K562 (cell line): Measurements from ENCODE around the gene PLCL2. TPM values are rescaled to one million over a fixed set of nuclear protein-coding genes. Genes with fewer than 3 reads are reported as not detected.

Experiments used
- ATAC-seq: fragments of 200-7000 bp; cut with Tn5 transposase; 3 replicates; pipeline ENCODE4 v1.9.1; 2020; ENCODE audit warnings: moderate library complexity
- BruUV-seq: library from RNA; stranded (reverse); fragments of 400-500 nt; replicated peaks from 2 replicates; lab custom pipeline; 2021; lab: Mats Ljungman, UMichigan
- CTCF ChIA-PET: fragments of 300-600 bp; formaldehyde crosslinking; extraction: SDS; loops from one replicate; lab custom pipeline; 2021; ENCODE audit warnings: low intra/inter-chr PET ratio; lab: Yijun Ruan, JAX
- POLR2A ChIA-PET: fragments of 300-600, 350-650 bp; sonication (Branson Sonifier 250); formaldehyde crosslinking; extraction: SDS; loops from one replicate; lab custom pipeline; 2021; ENCODE audit warnings: antibody characterized with exemption, inconsistent platforms; lab: Yijun Ruan, JAX
- DNase-seq, 4 experiments: peaks; one replicate each; pipeline versions ENCODE4 v3.0.0 to v3.0.0-alpha.2; 2011 to 2018; ENCODE audit warnings: low spot score in 3 of 4, mixed read lengths in 3 of 4; ENCODE audit errors: extremely low read depth in 1 of 4
- FAIRE-seq: peaks from 2 replicates; lab custom pipeline; 2011; peaks lifted over from hg19 to GRCh38; lab: Jason Lieb, UNC
- H2AFZ ChIP-seq: 2 replicates; pipeline ENCODE4 v1.6.0; 2011; ENCODE audit warnings: low read depth, low read length, control low read depth, inconsistent platforms
- H3K27ac ChIP-seq: fragments of 200-600 bp; 3 replicates; pipeline ENCODE4 v1.8.0; 2011; ENCODE audit warnings: low read depth, mild to moderate bottlenecking, control low read depth, inconsistent platforms, low read length, moderate library complexity, mixed read lengths; ENCODE audit errors: extremely low read depth
- H3K27me3 ChIP-seq, 2 experiments: fragments of 300-600 bp in 1 of 2; 2 replicates in 1 of 2; 3 replicates in 1 of 2; pipeline versions ENCODE4 v1.6.0 to v1.8.0; 2011; ENCODE audit warnings: inconsistent platforms in 2 of 2, low read length in 2 of 2, mild to moderate bottlenecking in 1 of 2, mixed read lengths in 1 of 2, moderate library complexity in 1 of 2; ENCODE audit not compliant: control insufficient read depth in 2 of 2, insufficient read depth in 2 of 2
- H3K36me3 ChIP-seq: fragments of 300-600 bp; 3 replicates; pipeline ENCODE4 v1.8.0; 2011; ENCODE audit warnings: mild to moderate bottlenecking, low read length, inconsistent platforms; ENCODE audit not compliant: control insufficient read depth, insufficient read depth
- H3K4me1 ChIP-seq, 2 experiments: fragments of 200-600 bp in 1 of 2; replicated peaks in 1 of 2; 2 replicates in 1 of 2; 3 replicates in 1 of 2; pipeline versions ENCODE4 v1.5.1 to v1.8.0; 2011; ENCODE audit warnings: inconsistent platforms in 2 of 2, low read length in 2 of 2, mild to moderate bottlenecking in 1 of 2, mixed read lengths in 1 of 2, moderate library complexity in 1 of 2; ENCODE audit not compliant: control insufficient read depth in 2 of 2, insufficient read depth in 2 of 2
- H3K4me2 ChIP-seq: 2 replicates; pipeline ENCODE4 v1.6.1; 2011; ENCODE audit warnings: low read length, control low read depth, inconsistent platforms, mixed read lengths; ENCODE audit not compliant: insufficient read depth
- H3K4me3 ChIP-seq: fragments of 200-600 bp; sonication (generic), shearing (Covaris generic); 2 replicates; pipeline ENCODE4 v1.5.1; 2016; ENCODE audit warnings: control low read depth, inconsistent platforms
- H3K79me2 ChIP-seq: fragments of 200-600 bp; 3 replicates; pipeline ENCODE4 v1.8.0; 2011; ENCODE audit warnings: low read length, inconsistent platforms; ENCODE audit not compliant: control insufficient read depth, insufficient read depth
- H3K9ac ChIP-seq, 2 experiments: 2 replicates each; pipeline versions ENCODE4 v1.6.0 to v1.6.1; 2011; ENCODE audit warnings: low read depth in 2 of 2, low read length in 2 of 2, control low read depth in 1 of 2, inconsistent platforms in 1 of 2, mild to moderate bottlenecking in 1 of 2, mixed read lengths in 1 of 2; ENCODE audit not compliant: insufficient read depth in 1 of 2
- H3K9me1 ChIP-seq: one replicate; pipeline ENCODE4 v1.6.0; 2011; ENCODE audit warnings: inconsistent platforms, mild to moderate bottlenecking, low read length, moderate library complexity; ENCODE audit not compliant: control insufficient read depth, insufficient read depth
- H3K9me3 ChIP-seq: replicated peaks from 2 replicates; pipeline ENCODE4 v1.5.1; 2011; ENCODE audit warnings: low read depth, low read length, inconsistent platforms; ENCODE audit not compliant: control insufficient read depth, insufficient read depth
- H4K20me1 ChIP-seq: replicated peaks from 2 replicates; pipeline ENCODE4 v1.6.1; 2011; ENCODE audit warnings: low read length, inconsistent platforms, mixed read lengths; ENCODE audit not compliant: control insufficient read depth, insufficient read depth
- ARNT ChIP-seq, 2 experiments: fragments of 450-650 bp; IDR thresholded peaks; 2 replicates each; pipeline ENCODE4 v1.6.1; 2016; ENCODE audit warnings: mild to moderate bottlenecking in 1 of 2
- FOXK1 ChIP-seq: sonication (generic); formaldehyde crosslinking; IDR thresholded peaks from 2 replicates; pipeline ENCODE4 v1.8.0; 2022; ENCODE audit warnings: missing genetic modification reagents, mild to moderate bottlenecking, borderline replicate concordance
- KAT8 ChIP-seq: fragments of 450-650 bp; IDR thresholded peaks from 2 replicates; pipeline ENCODE4 v1.6.1; 2016; ENCODE audit warnings: low read depth, mild to moderate bottlenecking
- POLR2AphosphoS2 ChIP-seq: IDR thresholded peaks from 2 replicates; pipeline ENCODE4 v1.6.1; 2012; ENCODE audit warnings: low read length, improper control_type of control experiment
- XRCC4 ChIP-seq: IDR thresholded peaks from one replicate; pipeline ENCODE4 v1.6.1; 2011; ENCODE audit not compliant: insufficient read depth, insufficient read length; ENCODE audit errors: extremely low read depth
- ZBTB8A ChIP-seq: fragments of 450-650 bp; IDR thresholded peaks from 2 replicates; pipeline ENCODE4 v1.6.1; 2018; ENCODE audit warnings: mild to moderate bottlenecking, moderate library complexity; ENCODE audit not compliant: partially characterized antibody
- ZNF395 ChIP-seq: fragments of 200-800 bp; sonication (Bioruptor generic); IDR thresholded peaks from 2 replicates; pipeline ENCODE4 v1.6.1; 2017; ENCODE audit warnings: missing genetic modification characterization, missing compliant biosample characterization
- ZNF561 ChIP-seq: fragments of 450-650 bp; formaldehyde crosslinking; conservative IDR thresholded peaks from 2 replicates; pipeline ENCODE4 v1.4.0; 2020; ENCODE audit warnings: mild to moderate bottlenecking, moderate library complexity
- ZNF699 ChIP-seq: fragments of 250-450 bp; sonication (Bioruptor Pico); IDR thresholded peaks from 2 replicates; pipeline ENCODE4 v1.8.0; 2021; ENCODE audit warnings: mild to moderate bottlenecking, moderate library complexity; ENCODE audit not compliant: insufficient replicate concordance
- WGBS: fragments of 100-300 bp; shearing (Covaris generic); methylation state at CpG from one replicate; pipeline ENCODE4 v1.1.6; 2016; ENCODE audit warnings: low coverage, mixed read lengths; ENCODE audit not compliant: insufficient coverage; ENCODE audit errors: missing lambda C conversion rate; 5-methylcytosine and 5-hydroxymethylcytosine counted together
- in situ Hi-C: fragments of 300-500 bp; cut with MboI; formaldehyde crosslinking; loops from 4 replicates; pipeline ENCODE4 v1.15.0; 2018; ENCODE audit warnings: inconsistent platforms, mixed read lengths
- intact Hi-C: fragments of 100-400 bp; cut with micrococcal nuclease; formaldehyde crosslinking; loops from 2 replicates; pipeline ENCODE4 v1.14.2; 2022
- polyA plus RNA-seq, 8 experiments: library from polyadenylated mRNA; depleted of rRNA in 4 of 8; stranded (reverse) in 5 of 8; unstranded in 3 of 8; fragments of >200 nt; fragmentation: Nextera tagmentation in 2 of 8; fragmentation: Illumina TruSeq in 1 of 8; extraction: Ambion mirVana in 2 of 8; extraction: Trizol in 1 of 8; gene quantifications; 2 replicates each; pipeline versions ENCODE4 v1.2.1 to v1.2.3, GENCODE V29; 2011 to 2014; ENCODE audit warnings: inconsistent platforms in 1 of 8, missing spikeins in 1 of 8
- total RNA-seq, 7 experiments: library from RNA; depleted of rRNA in 6 of 7; stranded (reverse); fragments of >200 nt in 6 of 7; fragmentation: Illumina TruSeq in 2 of 7; extraction: Trizol in 2 of 7; gene quantifications; 2 replicates each; pipeline versions ENCODE4 v1.2.1 to v1.2.3, GENCODE V29; 2011 to 2021; ENCODE audit warnings: low replicate concordance in 1 of 7
- TF ChIP-seq, protein P1 (sequence below), 2 experiments: fragments of 450-650 bp; IDR thresholded peaks; 2 replicates each; pipeline ENCODE4 v1.6.1; 2018; ENCODE audit warnings: mild to moderate bottlenecking in 2 of 2, low read depth in 1 of 2; ENCODE audit not compliant: partially characterized antibody in 2 of 2

PLCL2 gene
- total and polyA plus RNA-seq, 9 of the 15 experiments (the other 6 are each of a cell fraction or from before 2014, with no cell fraction given), result 0.03 to 0.18 (median 0.11) TPM; not detected in 2

DNA sequence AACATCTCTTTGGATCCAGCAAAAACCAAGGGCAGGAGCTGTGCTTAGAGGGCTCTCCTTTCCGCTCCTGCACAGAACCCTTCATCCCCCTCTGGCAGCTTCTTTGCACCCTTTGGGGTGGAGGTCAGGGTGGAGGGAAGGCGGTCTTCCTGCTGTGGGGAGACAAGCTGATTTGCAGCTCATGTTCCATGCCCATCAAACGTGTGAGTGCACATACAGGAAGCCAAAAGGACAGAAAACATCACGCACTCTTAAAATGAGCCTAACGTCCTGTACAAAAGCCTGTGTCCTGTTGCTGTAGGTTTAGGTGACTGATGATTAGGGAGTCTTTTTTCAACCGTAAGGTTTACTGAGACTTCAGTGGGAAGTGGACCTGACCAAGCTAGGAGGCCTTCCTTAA is 195.2 kb downstream of the PLCL2 start:
- H3K79me2 ChIP-seq, result no peaks in the 10 kb centered on the region
- no peak overlapping the region for H3K4me3 ChIP-seq
- no peaks in the 10 kb centered on the region for H3K9me1 ChIP-seq
- ChIA-PET POLR2A (interaction anchor here (2.1 kb wide), 1 partner anchor 10 kb away, joined by 4 read pairs; no protein-coding TSS in a partner anchor), CTCF (no interaction called here)
- no peaks in the 10 kb centered on the region for H4K20me1 ChIP-seq
- no peak for ATAC-seq
- BruUV-seq, result no TSS peak
- WGBS, result 13% methylated on average over 6 of the region's 6 CpGs
- peaks cover 0 to 12% of the 10 kb centered on the region in 2 experiments; a peak in 3 of 5 replicates for H3K27me3 ChIP-seq
- no peak for DNase-seq
- in situ Hi-C loops, result no loop called here
- intact Hi-C loops, result no loop called here
- no peak overlapping the region for H3K4me2 ChIP-seq
- H3K9ac ChIP-seq, result no peak overlapping the region
- no peaks in the 10 kb centered on the region for H3K9me3 ChIP-seq
- H3K27ac ChIP-seq, result no peak overlapping the region
- 0 out of 2 replicates have a peak overlapping the region, but pooled peaks have one; percentile 13 for H2AFZ ChIP-seq
- FAIRE-seq, result no peak
- H3K36me3 ChIP-seq, result no peaks in the 10 kb centered on the region
- H3K4me1 ChIP-seq, result no peaks in the 10 kb centered on the region; a peak in 1 of 5 replicates
- no peak for TF ChIP-seq FOXK1
- TF ChIP-seq ZBTB8A, result no peak
- TF ChIP-seq ZNF699 (CRISPR knock-in tag), result no peak
- TF ChIP-seq POLR2AphosphoS2, result no peak
- no peak for TF ChIP-seq XRCC4
- TF ChIP-seq KAT8, result no peak
- TF ChIP-seq ARNT (IDR thresholded peaks at IDR 0.05), result no peak
- TF ChIP-seq ZNF561 (CRISPR knock-in tag), result no peak
- no peak for TF ChIP-seq ZNF395 (CRISPR knock-in tag)
- TF ChIP-seq, protein P1, sequence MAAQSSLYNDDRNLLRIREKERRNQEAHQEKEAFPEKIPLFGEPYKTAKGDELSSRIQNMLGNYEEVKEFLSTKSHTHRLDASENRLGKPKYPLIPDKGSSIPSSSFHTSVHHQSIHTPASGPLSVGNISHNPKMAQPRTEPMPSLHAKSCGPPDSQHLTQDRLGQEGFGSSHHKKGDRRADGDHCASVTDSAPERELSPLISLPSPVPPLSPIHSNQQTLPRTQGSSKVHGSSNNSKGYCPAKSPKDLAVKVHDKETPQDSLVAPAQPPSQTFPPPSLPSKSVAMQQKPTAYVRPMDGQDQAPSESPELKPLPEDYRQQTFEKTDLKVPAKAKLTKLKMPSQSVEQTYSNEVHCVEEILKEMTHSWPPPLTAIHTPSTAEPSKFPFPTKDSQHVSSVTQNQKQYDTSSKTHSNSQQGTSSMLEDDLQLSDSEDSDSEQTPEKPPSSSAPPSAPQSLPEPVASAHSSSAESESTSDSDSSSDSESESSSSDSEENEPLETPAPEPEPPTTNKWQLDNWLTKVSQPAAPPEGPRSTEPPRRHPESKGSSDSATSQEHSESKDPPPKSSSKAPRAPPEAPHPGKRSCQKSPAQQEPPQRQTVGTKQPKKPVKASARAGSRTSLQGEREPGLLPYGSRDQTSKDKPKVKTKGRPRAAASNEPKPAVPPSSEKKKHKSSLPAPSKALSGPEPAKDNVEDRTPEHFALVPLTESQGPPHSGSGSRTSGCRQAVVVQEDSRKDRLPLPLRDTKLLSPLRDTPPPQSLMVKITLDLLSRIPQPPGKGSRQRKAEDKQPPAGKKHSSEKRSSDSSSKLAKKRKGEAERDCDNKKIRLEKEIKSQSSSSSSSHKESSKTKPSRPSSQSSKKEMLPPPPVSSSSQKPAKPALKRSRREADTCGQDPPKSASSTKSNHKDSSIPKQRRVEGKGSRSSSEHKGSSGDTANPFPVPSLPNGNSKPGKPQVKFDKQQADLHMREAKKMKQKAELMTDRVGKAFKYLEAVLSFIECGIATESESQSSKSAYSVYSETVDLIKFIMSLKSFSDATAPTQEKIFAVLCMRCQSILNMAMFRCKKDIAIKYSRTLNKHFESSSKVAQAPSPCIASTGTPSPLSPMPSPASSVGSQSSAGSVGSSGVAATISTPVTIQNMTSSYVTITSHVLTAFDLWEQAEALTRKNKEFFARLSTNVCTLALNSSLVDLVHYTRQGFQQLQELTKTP (IDR thresholded peaks at IDR 0.05; ENCODE audit: low read depth in 1 of 2, partially characterized antibody in 2 of 2), result no peak
